K562 (cell line): ENCODE measurements around the gene NTSR1. TPM values are rescaled to one million over a fixed set of nuclear protein-coding genes. Genes with fewer than 3 reads are reported as not detected.

Source experiments
- CCAR2 ChIP-seq: fragments of 200-400 bp; formaldehyde crosslinking; IDR thresholded peaks from 2 replicates; pipeline ENCODE4 v1.6.1; 2017; ENCODE audit warnings: mild to moderate bottlenecking, low read depth, low read length
- E2F6 ChIP-seq, 2 experiments: IDR thresholded peaks; 2 replicates each; pipeline ENCODE4 v1.6.1; 2011; ENCODE audit warnings: borderline replicate concordance in 1 of 2, control low read depth in 1 of 2, low read depth in 1 of 2, low read length in 1 of 2, mild to moderate bottlenecking in 1 of 2, mixed read lengths in 1 of 2, moderate library complexity in 1 of 2; ENCODE audit not compliant: insufficient read depth in 1 of 2, insufficient read length in 1 of 2, poor library complexity in 1 of 2, severe bottlenecking in 1 of 2; ENCODE audit errors: extremely low read depth in 1 of 2
- HNRNPL ChIP-seq: fragments of 200-400 bp; formaldehyde crosslinking; IDR thresholded peaks from 2 replicates; pipeline ENCODE4 v1.6.1; 2017; ENCODE audit warnings: low read depth, mild to moderate bottlenecking, low read length
- MGA ChIP-seq: fragments of 450-650 bp; IDR thresholded peaks from 2 replicates; pipeline ENCODE4 v1.6.1; 2016; ENCODE audit warnings: mild to moderate bottlenecking, moderate library complexity
- NCOA2 ChIP-seq, 2 experiments: fragments of 450-650 bp; IDR thresholded peaks; 2 replicates each; pipeline ENCODE4 v1.6.1; 2018; ENCODE audit warnings: mild to moderate bottlenecking in 2 of 2, moderate library complexity in 1 of 2; ENCODE audit not compliant: partially characterized antibody in 2 of 2
- RREB1 ChIP-seq: fragments of 250-450 bp; sonication (Bioruptor Pico); IDR thresholded peaks from 2 replicates; pipeline ENCODE4 v1.4.0; 2020
- SMARCA4 ChIP-seq: fragments of 450-650 bp; IDR thresholded peaks from 2 replicates; pipeline ENCODE4 v1.6.1; 2016
- ZNF134 ChIP-seq: fragments of 250-450 bp; sonication (Bioruptor Pico); conservative IDR thresholded peaks from 2 replicates; pipeline ENCODE4 v1.4.0; 2020
- polyA plus RNA-seq, 8 experiments: library from polyadenylated mRNA; depleted of rRNA in 4 of 8; stranded (reverse) in 5 of 8; unstranded in 3 of 8; fragments of >200 nt; fragmentation: Nextera tagmentation in 2 of 8; fragmentation: Illumina TruSeq in 1 of 8; extraction: Ambion mirVana in 2 of 8; extraction: Trizol in 1 of 8; gene quantifications; 2 replicates each; pipeline versions ENCODE4 v1.2.1 to v1.2.3, GENCODE V29; 2011 to 2014; ENCODE audit warnings: inconsistent platforms in 1 of 8, missing spikeins in 1 of 8
- total RNA-seq, 7 experiments: library from RNA; depleted of rRNA in 6 of 7; stranded (reverse); fragments of >200 nt in 6 of 7; fragmentation: Illumina TruSeq in 2 of 7; extraction: Trizol in 2 of 7; gene quantifications; 2 replicates each; pipeline versions ENCODE4 v1.2.1 to v1.2.3, GENCODE V29; 2011 to 2021; ENCODE audit warnings: low replicate concordance in 1 of 7

Gene NTSR1
- total and polyA plus RNA-seq, 9 of the 15 experiments (the other 6 are each of a cell fraction or from before 2014, with no cell fraction given): 0.04 to 0.40 (median 0.13) TPM; not detected in 3

GRCh38 chr20:62702013-62702300, 6.7 kb upstream of the NTSR1 start (continued):
- no peak for TF ChIP-seq E2F6 (IDR thresholded peaks at IDR 0.05; ENCODE audit: borderline replicate concordance in 1 of 2, extremely low read depth in 1 of 2, insufficient read depth in 1 of 2, insufficient read length in 1 of 2, low read depth in 1 of 2, low read length in 1 of 2, poor library complexity in 1 of 2, severe bottlenecking in 1 of 2)
- no peak for TF ChIP-seq RREB1 (CRISPR knock-in tag)
- TF ChIP-seq CCAR2: no peak
- TF ChIP-seq HNRNPL: no peak
- no peak for TF ChIP-seq MGA
- no peak for TF ChIP-seq ZNF134 (CRISPR knock-in tag)
- TF ChIP-seq NCOA2 (IDR thresholded peaks at IDR 0.05; ENCODE audit: partially characterized antibody in 2 of 2): no peak
- no peak for TF ChIP-seq SMARCA4
